ENCODE data around the gene TMEM131.
A peak's percentile ranks its signal among the peaks of the same experiment; 100 is the strongest.

Gene TMEM131

DNA sequence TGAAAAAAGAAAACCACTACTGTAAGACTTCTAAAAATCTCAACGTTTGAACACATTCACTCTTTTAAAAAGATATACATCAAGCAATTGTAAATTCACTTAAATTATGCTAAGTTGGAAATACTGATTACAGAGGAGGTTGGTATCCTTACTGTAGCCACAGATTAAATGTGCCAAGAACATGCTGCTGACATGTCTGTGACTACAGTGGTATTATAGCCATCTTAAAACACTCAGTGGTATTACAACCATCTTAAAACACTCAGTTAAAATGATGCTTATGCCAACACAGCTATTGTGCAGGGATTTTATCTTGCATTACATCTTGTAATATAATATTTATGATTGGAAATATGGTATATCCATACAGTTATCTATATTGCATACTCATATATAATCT is 50.0 kb downstream of the TMEM131 start:
- no peak for DNase-seq (ENCODE audit: low read depth)
- TF ChIP-seq, protein P1, sequence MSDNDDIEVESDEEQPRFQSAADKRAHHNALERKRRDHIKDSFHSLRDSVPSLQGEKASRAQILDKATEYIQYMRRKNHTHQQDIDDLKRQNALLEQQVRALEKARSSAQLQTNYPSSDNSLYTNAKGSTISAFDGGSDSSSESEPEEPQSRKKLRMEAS (IDR thresholded peaks at IDR 0.05; ENCODE audit: low read depth, low read length): no peak
- TF ChIP-seq, protein P2, sequence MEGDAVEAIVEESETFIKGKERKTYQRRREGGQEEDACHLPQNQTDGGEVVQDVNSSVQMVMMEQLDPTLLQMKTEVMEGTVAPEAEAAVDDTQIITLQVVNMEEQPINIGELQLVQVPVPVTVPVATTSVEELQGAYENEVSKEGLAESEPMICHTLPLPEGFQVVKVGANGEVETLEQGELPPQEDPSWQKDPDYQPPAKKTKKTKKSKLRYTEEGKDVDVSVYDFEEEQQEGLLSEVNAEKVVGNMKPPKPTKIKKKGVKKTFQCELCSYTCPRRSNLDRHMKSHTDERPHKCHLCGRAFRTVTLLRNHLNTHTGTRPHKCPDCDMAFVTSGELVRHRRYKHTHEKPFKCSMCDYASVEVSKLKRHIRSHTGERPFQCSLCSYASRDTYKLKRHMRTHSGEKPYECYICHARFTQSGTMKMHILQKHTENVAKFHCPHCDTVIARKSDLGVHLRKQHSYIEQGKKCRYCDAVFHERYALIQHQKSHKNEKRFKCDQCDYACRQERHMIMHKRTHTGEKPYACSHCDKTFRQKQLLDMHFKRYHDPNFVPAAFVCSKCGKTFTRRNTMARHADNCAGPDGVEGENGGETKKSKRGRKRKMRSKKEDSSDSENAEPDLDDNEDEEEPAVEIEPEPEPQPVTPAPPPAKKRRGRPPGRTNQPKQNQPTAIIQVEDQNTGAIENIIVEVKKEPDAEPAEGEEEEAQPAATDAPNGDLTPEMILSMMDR (IDR thresholded peaks at IDR 0.05; ENCODE audit: low read depth, low read length): no peak
- TF ChIP-seq MYC (IDR thresholded peaks at IDR 0.05; ENCODE audit: low read depth, low read length) (no peak), POLR2A (IDR thresholded peaks at IDR 0.05; ENCODE audit: extremely low read depth, insufficient read length) (no peak)
- H3K4me3 ChIP-seq (ENCODE audit: low read depth, low read length): no peak overlapping the region

DNA sequence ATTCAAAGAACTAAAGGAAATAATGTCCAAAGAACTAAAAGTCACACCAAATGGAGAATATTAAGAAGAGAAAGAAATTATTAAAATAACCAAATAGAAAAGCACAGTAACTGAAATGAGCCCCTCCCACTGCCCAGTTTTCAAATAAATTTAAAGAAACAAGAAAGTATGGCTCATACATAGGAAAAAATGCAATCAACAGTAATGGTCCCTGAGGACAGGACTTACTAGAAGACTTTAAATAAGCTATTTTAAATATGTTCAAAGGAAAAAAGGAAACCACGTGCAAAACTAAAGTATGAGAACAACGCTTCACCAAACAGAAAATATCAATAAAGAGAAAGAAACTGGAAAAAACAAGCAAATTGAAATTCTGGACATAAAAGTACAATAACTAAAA is 58.9 kb downstream of the TMEM131 start:
- TF ChIP-seq, protein P1 (IDR thresholded peaks at IDR 0.05; ENCODE audit: low read depth, low read length): no peak
- TF ChIP-seq POLR2A (IDR thresholded peaks at IDR 0.05; ENCODE audit: extremely low read depth, insufficient read length): no peak
- TF ChIP-seq MYC (IDR thresholded peaks at IDR 0.05; ENCODE audit: low read depth, low read length): no peak
- TF ChIP-seq, protein P2 (IDR thresholded peaks at IDR 0.05; ENCODE audit: low read depth, low read length): no peak

DNA sequence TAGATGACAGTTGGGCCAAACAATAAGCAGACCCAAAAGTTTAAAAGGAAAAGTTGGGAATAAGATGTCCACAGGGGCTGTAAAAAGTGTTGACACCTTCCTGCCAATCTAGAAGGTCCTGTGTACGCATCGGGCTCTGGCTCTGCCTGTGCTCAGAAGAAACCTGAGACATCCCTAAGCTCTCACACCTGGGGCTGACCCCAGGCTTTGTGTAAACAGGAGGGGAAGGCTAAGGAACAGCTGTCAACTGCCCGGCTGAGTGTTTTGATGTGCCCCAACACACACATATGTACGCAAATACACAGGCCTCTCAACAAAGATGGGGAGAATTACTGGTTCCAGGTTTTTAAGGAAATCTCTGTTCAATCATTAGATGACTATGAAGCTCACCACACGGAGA is 59.5 kb downstream of the TMEM131 start:
- no peak for DNase-seq (ENCODE audit: low read depth)
- H3K4me3 ChIP-seq (ENCODE audit: low read depth, low read length): no peak overlapping the region
- TF ChIP-seq, protein P2 (IDR thresholded peaks at IDR 0.05; ENCODE audit: low read depth, low read length): no peak
- TF ChIP-seq POLR2A (IDR thresholded peaks at IDR 0.05; ENCODE audit: extremely low read depth, insufficient read length) (no peak), MYC (IDR thresholded peaks at IDR 0.05; ENCODE audit: low read depth, low read length) (no peak)
- TF ChIP-seq, protein P1 (IDR thresholded peaks at IDR 0.05; ENCODE audit: low read depth, low read length): no peak

More for the DNA sequence above, 58.9 kb downstream of the TMEM131 start:
- H3K4me3 ChIP-seq (ENCODE audit: low read depth, low read length): no peak overlapping the region
- no peak for DNase-seq (ENCODE audit: low read depth)

DNA sequence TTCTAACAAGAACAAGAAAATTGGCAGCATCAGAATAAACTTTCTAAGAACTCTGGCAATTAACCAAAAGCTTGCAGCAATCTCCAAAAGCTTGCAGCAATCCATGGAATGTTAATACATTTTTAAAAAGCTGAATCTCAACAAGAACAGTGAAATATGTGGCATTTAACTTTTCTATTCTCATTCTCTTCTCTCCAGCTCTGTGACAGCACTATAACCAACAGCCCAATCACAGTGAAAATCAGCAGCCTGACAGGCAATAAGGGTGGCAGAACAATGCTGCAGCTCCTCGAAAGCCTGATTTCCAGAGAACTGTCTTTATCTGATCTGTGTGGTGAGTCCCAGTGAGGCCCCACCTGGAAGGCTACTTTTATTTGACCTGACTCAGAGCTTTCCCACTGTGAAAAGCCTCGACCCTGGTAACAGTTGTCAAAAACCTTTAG is 60.0 kb downstream of the TMEM131 start:
- H3K4me3 ChIP-seq (ENCODE audit: low read depth, low read length): no peak overlapping the region
- TF ChIP-seq, protein P2 (IDR thresholded peaks at IDR 0.05; ENCODE audit: low read depth, low read length): no peak
- TF ChIP-seq POLR2A (IDR thresholded peaks at IDR 0.05; ENCODE audit: extremely low read depth, insufficient read length) (no peak), MYC (IDR thresholded peaks at IDR 0.05; ENCODE audit: low read depth, low read length) (no peak)
- TF ChIP-seq, protein P1 (IDR thresholded peaks at IDR 0.05; ENCODE audit: low read depth, low read length): no peak
- peak; percentile 49 for DNase-seq (ENCODE audit: low read depth)

DNA sequence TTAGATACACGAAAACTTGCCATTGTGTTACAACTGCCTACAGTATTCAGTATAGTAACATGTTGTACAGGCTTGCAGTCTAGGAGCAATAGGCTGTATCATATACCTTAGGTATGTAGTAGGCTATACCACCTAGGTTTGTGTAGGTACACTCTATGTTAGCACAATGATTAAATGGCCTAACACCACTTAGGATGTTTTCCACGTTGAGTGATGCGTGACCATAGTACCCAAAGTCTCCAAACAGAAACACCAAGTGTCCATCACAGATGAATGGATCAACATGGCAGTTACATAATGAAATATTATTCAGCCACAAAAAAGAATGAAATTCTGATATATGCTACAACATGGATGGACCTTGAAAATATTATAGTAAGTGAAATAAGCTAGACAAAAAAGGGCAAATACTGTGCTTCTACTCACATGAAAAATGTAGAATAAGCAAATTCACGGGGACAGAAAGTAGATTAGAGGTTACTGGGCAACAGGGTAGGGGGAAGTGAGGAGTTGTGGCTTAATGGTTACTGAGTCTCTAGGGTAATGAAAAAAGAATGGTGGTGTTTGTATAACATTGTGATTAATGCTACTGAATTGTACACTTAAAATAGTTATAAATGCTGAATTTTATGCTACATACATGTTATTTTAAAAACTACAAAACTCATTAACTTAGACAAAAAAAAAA is 62.6 kb downstream of the TMEM131 start:
- no peak overlapping the region for H3K4me3 ChIP-seq (ENCODE audit: low read depth, low read length)
- no peak for TF ChIP-seq MYC (IDR thresholded peaks at IDR 0.05; ENCODE audit: low read depth, low read length)
- TF ChIP-seq POLR2A (IDR thresholded peaks at IDR 0.05; ENCODE audit: extremely low read depth, insufficient read length): no peak
- TF ChIP-seq, protein P2 (IDR thresholded peaks at IDR 0.05; ENCODE audit: low read depth, low read length): no peak
- TF ChIP-seq, protein P1 (IDR thresholded peaks at IDR 0.05; ENCODE audit: low read depth, low read length): no peak
- peak; percentile 55 for DNase-seq (ENCODE audit: low read depth)

All from NB4 (cell line).